Occipital lobe (tissue), 2 donors: Measurements from ENCODE around the gene LRRN4CL. TPM values are rescaled to one million over a fixed set of nuclear protein-coding genes. Genes with fewer than 3 reads are reported as not detected.
"Not testable (repeated sequence)": the region's sequence is repeated elsewhere in the genome, so short reads cannot be mapped to it uniquely, and the experiment has no call there.

Experiments used
- DNase-seq: peaks from one replicate; lab custom pipeline; 2025; lab: John Stamatoyannopoulos, UW
- total RNA-seq: library from RNA; depleted of rRNA; stranded (reverse); fragments of >200 nt; gene quantifications from one replicate; pipeline ENCODE4 v1.2.3, GENCODE V29; 2014

The LRRN4CL gene
- total RNA-seq, 1 donor from 2014 or later = 0.16 TPM

GRCh38 chr11:62710001-62710345 is 20.6 kb upstream of the LRRN4CL start:
- DNase-seq = peak; percentile 33

DNA sequence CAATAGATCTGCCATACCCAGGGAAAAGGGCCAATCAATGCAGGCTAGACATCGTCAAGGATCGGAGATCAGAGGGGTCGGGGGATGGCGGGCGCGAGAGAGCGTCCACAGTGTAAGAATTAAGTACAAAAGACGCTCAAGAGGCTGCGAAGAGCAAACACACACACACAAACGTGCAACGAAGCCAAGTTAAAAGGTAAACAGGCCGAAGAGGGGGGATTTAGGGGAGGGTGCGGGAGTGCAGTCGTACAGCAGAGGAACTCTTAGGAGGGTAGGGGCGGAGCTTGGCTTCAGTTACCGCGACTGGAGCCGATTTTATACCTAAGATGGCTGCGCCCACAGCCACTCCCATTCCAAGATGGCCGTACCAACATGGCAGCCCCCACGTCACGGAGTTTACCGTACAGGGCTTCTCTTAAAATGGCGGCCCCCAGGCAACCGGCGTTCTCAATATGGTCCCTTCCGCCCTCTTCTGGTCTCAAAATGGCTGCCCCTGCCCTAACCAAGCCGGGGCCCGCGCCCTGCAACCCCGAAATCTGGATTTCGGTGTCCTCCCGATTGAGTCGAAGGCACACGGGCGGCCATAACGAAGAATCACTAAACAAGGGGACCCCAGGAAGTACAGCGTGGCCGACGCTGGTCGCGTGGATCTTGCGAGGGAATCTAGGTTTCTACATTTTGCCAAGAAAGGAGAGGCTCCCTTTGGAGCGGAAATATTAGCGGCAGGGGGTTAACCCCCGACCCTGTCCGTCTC is 20.1 kb upstream of the LRRN4CL start:
- DNase-seq = peak; percentile 93

DNA sequence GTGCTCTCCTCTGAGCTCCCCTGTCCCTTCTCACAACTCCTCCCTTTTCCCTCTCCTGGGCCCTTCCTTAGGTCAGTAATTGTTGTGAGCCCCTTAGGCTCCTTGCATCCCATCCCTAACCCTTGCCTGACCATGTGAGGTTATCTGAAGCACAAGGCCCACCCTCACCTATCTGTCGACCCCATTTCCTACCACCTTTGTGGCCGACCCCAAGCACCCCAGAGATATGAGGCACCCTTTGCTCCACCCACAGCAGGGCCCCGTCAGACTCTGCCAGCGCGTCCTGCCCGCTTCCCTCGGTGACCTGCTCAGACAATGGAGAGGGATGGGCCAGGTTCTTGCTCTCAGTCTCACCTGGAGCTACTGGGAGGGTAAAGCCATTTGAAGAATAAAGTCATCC is 19.5 kb upstream of the LRRN4CL start:
- DNase-seq = no peak

GRCh38 chr11:62708392-62708791 is 19.1 kb upstream of the LRRN4CL start:
- no peak for DNase-seq

GRCh38 chr11:62707277-62707861 is 18.0 kb upstream of the LRRN4CL start, which contains the start of the genes BSCL2 and GNG3:
TSS of gene BSCL2 (minus strand) at chr11:62707424. CDS start at chr11:62707195, 229 bp downstream.
TSS of gene GNG3 (plus strand) at chr11:62707676. CDS start at chr11:62708296, 620 bp downstream.
- DNase-seq = peak; percentile 92

DNA sequence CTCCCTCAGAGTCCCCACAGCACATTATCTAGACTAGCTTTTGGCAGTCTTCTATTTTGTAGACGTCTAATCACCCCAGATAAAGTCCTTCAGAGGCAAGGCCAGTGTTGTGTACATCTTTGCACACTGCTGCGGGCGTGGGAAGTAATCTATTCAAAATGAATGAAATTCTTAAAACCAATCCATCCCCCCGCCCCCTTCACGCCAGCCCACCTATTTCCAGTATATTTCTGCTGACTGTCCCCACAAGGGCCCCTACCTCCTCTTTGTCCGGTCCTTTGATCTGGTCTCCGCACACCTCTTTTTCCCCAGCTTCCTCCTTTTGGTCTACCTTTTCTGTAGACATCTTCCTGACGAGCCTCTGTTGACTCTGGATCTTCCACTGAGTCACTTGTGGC is 17.5 kb upstream of the LRRN4CL start:
- DNase-seq = no peak

DNA sequence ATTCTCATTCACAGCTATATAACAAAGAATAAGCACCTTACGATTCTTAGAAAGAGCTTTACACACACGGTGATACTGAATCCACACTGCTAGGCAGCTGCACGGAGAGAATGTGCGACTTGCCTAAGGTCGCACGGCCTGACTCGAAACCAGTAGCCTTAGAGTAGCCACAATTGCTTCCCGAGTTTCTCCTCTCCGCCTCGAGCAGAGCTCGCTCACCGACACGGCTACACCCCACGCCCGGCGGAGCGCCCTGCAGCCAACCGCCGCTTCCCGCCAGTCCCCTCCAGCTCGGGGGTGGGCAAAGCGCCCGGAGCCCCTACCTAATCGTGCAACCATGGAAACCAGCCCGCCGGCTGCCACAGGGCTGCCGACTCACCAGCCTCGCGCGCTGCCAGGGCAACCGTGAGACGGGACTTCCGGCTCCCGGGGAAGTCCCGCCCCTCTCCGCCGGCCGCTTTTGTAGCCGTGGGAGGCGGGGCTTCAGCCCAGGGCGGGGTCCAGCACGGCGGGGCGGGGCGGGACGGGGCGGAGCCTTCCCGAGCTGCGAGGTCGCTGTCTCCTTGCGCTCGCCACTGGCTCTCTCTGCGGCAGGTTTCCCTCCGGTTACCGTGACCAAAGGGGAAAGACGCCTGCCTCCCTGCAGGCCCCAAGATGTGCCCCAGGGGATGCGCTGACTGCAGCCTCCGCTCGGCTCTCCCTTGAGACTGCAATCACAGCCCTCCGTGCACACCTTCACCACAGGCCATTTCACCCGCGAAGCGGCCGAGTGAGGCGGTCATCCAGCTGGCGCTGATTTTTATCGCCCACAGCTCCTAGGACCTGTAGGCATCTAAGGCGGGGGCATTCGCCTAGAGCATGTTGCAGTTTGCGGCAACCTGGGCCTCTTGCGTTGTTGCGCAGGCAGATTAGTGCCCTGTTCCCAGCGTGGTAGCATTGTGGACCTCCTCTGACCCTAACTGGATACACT is 16.8 kb upstream of the LRRN4CL start:
- peak; percentile 94 for DNase-seq

GRCh38 chr11:62705413-62705812 is 16.1 kb upstream of the LRRN4CL start:
- no peak for DNase-seq

- not testable (repeated sequence) for DNase-seq
Observed at GRCh38 chr11:62703921-62704320, 14.6 kb upstream of the LRRN4CL start.

GRCh38 chr11:62702246-62702645 is 12.9 kb upstream of the LRRN4CL start:
- DNase-seq = no peak

GRCh38 chr11:62694455-62695167 is 5.3 kb upstream of the LRRN4CL start:
- DNase-seq = peak; percentile 46

DNA sequence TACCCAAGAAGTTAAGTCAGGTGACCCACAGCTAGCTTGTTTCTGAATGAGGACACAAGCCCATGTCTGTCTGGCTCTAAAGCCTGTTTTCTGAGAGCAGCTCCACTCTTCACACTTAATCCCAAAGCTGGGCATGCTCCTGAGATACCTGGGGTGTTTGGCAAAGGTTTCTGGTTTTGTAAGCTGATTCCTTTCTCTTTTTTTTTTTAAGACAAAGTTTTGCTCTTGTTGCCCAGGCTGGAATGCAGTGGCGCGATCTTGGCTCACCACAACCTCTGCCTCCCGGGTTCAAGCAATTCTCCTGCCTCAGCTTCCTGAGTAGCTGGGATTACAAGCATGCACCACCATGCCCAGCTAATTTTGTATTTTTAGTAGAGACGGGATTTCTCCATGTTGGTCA is 4.3 kb upstream of the LRRN4CL start:
- not testable (repeated sequence) for DNase-seq

DNA sequence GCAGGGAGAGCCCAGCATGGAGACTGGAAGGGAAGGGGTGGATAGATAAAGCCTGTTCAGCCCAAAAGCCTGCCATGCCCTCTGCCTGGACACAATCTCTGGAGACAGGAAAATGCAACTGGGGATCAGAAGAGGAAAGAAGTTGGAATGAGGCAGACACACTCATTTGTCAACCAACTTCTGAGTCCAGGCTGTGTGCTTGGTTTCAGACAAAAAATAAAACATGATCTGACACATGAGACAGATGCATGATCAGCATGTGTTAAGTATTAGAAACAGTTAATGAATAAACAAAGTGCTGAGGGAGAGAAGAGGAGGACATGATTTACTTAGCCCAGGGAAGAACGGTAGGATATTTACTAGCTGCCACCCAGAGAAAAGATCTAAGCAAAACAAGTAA is 839 bp downstream of the LRRN4CL start:
- DNase-seq = no peak

GRCh38 chr11:62687508-62688396 is 1.6 kb downstream of the LRRN4CL start:
- DNase-seq = no peak

DNA sequence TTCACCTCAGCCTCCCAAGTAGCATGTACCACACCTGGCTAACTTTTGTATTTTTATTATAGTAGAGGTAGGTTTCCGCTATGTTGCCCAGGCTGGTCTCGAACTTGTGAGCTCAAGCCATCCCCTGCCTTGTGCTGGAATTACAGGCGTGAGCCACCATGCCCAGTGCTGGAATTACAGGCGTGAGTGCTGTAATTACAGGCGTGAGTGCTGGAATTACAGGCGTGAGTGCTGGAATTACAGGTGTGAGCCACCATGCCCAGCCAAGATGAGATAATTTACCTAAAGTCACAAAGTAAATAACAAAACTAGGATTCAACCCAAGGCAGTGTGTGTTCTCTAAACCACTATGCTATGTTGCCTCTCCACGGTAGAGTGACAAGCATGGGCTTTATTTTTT is 6.8 kb downstream of the LRRN4CL start:
- DNase-seq = no peak

DNA sequence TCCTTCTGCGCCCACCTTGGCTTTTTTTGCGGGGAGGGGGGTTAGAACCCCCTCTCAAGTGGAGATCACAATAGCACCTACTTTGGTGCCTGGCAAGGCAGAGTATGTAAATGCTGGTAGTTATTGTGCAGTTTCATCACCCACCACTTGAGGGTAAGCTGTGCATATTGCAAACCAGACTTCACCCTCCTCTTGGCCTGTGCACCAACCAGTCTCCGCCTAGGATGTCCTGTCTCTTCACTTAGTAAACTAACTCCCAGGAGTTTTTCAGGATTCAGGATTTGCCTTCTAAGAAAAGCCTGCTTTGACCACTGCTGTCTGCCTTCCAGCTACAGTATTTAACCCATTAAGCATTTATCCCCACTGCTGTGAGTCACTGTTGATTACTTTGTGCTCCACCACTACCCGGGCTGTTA is 8.5 kb downstream of the LRRN4CL start:
- DNase-seq = no peak

DNA sequence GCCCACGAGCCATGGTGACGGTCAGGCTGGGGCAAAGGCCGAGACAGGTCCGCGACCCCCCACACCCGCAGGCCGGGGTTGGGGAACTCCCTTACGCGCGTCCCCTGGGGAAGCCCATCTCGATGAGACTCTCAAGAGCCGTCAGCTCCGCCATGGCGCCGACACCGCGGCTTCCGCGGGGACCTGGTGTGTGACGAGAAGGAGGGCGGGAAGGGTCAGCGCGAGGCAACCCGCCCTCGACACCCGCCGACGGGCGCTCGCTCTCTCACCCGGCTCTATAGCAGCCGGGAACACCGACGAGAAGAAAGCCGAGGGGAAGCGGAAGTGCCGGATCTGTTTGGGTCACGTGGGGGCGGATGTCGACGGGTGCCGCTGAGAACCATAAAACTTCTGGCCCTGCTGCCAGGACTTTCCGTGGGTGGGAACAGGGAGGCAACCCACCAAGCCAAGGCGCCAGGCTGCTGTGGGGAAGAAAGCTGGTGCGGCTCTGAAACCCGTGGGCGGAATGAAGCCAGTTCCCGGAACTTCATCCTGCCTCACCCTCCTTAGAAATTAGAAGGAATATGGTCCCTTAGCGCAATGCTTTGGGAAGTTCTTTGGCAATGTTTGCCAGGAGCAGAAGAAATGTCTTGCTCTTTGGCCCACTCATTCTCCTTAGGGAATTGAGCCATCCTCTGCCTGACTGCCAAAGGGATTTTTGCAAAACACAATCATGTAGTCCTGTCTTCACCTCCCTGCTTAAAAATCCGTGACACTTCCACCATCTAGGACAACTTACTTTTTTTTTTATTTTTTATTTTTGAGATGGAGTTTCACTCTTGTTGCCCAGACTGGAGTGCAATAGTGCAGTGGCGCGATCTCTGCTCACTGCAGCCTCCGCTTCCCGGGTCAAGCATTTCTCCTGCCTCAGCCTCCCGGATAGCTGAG is 10.3 kb downstream of the LRRN4CL start, which contains the start of gene UBXN1:
TSS of gene UBXN1 (minus strand) at position 304 of the 927 bp plus-strand sequence. CDS start at position 154, 150 bp downstream.
- peak; percentile 83 for DNase-seq

DNA sequence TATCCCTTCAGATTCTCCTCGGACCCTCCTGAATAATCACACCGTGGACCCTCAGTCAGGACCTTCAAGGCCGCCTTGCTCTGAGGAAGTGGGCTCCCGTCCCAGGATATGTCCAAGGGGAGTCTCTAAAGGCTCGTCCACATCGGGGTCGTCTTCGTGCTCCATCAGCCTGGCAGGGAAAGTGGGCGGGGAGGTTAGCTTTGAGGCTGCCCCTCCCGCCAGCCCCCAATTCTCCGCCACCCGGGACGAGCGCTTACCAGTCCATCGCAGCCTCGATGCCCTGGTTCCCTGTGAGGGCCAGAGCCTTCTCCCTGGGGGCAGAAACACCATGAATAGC is 10.9 kb downstream of the LRRN4CL start:
- no peak for DNase-seq

DNA sequence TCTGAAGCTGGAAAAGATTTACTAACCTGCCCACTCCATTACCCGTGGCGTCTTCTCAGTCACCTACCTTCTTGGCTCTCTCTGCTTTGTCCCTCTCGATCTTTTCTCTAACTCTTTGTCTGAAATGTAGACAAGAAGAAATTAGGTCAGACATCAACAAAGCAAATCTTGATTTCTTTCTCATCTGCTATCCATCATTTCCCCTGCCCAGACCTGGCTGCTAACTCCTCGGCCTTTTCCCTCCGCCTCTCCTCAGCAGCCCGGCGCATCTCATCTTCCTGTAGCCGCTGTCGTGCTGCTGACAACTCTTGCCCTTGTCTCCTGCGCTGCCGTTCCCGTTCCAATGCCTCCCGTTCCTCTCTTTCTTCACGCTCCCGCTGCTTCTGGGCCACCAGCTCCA is 11.6 kb downstream of the LRRN4CL start:
- DNase-seq = no peak
